Lower lobe of right lung (tissue), 2 donors: Measurements from ENCODE around the gene CMTM4. TPM values are rescaled to one million over a fixed set of nuclear protein-coding genes. Genes with fewer than 3 reads are reported as not detected.

Experiments
- ATAC-seq, 2 donors: fragments of 200-7000 bp; cut with Tn5 transposase; one replicate each; pipeline ENCODE4 v1.9.1; 2020 to 2022; ENCODE audit warnings: mild to moderate bottlenecking in 2 of 2, moderate library complexity in 2 of 2
- DNase-seq: peaks from one replicate; pipeline ENCODE4 v3.0.0-alpha.2; 2020
- H3K27ac ChIP-seq: fragments of 200-600 bp; one replicate; pipeline ENCODE4 v1.8.0; 2022
- H3K27me3 ChIP-seq: fragments of 200-600 bp; one replicate; pipeline ENCODE4 v1.8.0; 2022; ENCODE audit warnings: low read depth
- H3K36me3 ChIP-seq: fragments of 200-600 bp; one replicate; pipeline ENCODE4 v1.8.0; 2022; ENCODE audit warnings: mild to moderate bottlenecking
- H3K4me1 ChIP-seq: fragments of 200-600 bp; one replicate; pipeline ENCODE4 v1.8.0; 2022
- H3K4me3 ChIP-seq: fragments of 200-600 bp; one replicate; pipeline ENCODE4 v1.8.0; 2022; ENCODE audit warnings: mild to moderate bottlenecking
- H3K9me3 ChIP-seq: fragments of 200-600 bp; one replicate; pipeline ENCODE4 v1.8.0; 2022
- CTCF ChIP-seq: fragments of 200-600 bp; IDR thresholded peaks from one replicate; pipeline ENCODE4 v1.8.0; 2022; ENCODE audit warnings: antibody characterized with exemption, mild to moderate bottlenecking
- intact Hi-C: fragments of 100-400 bp; cut with DNase I; formaldehyde crosslinking; loops from one replicate; pipeline ENCODE4 v1.11.0; 2022
- total RNA-seq: library from RNA; stranded (reverse); fragmentation: NEBNext Ultra II Directional; extraction: Animal tissue kit (Norgen Biotek cat#: 25700); gene quantifications from one replicate; pipeline ENCODE4 v1.2.1, GENCODE V29; 2021
- donor health status: DM: no; HTN: yes; CAD: no; lungs with severe emphysema.

CMTM4 gene
- total RNA-seq, 1 donor from 2014 or later = 52.5 TPM

GRCh38 chr16:66699898-66700297 lies 3.4 kb upstream of the CMTM4 start:
- no peaks in the 10 kb centered on the region for H3K27me3 ChIP-seq
- no peak for TF ChIP-seq CTCF
- H3K4me1 ChIP-seq = peaks cover 19% of the 10 kb centered on the region
- H3K36me3 ChIP-seq = no peaks in the 10 kb centered on the region
- H3K9me3 ChIP-seq = no peaks in the 10 kb centered on the region
- intact Hi-C loops = no loop called here
- ATAC-seq (no peak), DNase-seq (no peak)
- H3K4me3 ChIP-seq = no peak overlapping the region
- no peak overlapping the region for H3K27ac ChIP-seq

GRCh38 chr16:66698046-66698445 lies 1.5 kb upstream of the CMTM4 start:
- Histone ChIP-seq H3K27me3 (no peaks in the 10 kb centered on the region), H3K4me3 (no peak overlapping the region), H3K9me3 (no peaks in the 10 kb centered on the region), H3K27ac (no peak overlapping the region), H3K4me1 (peaks cover 22% of the 10 kb centered on the region), H3K36me3 (no peaks in the 10 kb centered on the region)
- no peak for DNase-seq
- no peak for TF ChIP-seq CTCF
- intact Hi-C loops = no loop called here
- ATAC-seq = no peak

- Histone ChIP-seq H3K9me3 (no peaks in the 10 kb centered on the region), H3K27ac (peak overlapping the region; percentile 76), H3K36me3 (no peaks in the 10 kb centered on the region), H3K4me3 (peak overlapping the region; percentile 77), H3K4me1 (peaks cover 22% of the 10 kb centered on the region), H3K27me3 (no peaks in the 10 kb centered on the region)
- peak; percentile 77 for DNase-seq
- ATAC-seq = peak; percentile 67
- intact Hi-C loops = no loop called here
- no peak for TF ChIP-seq CTCF
These were observed 441 bp downstream of the CMTM4 start for GRCh38 chr16:66695935-66696668.

GRCh38 chr16:66695471-66695934 lies 1.0 kb downstream of the CMTM4 start:
- H3K36me3 ChIP-seq = no peaks in the 10 kb centered on the region
- intact Hi-C loops = no loop called here
- no peak for ATAC-seq

GRCh38 chr16:66693149-66693548 lies 3.4 kb downstream of the CMTM4 start:
- ATAC-seq = no peak
- no peak for TF ChIP-seq CTCF
- H3K27me3 ChIP-seq = no peaks in the 10 kb centered on the region
- H3K4me1 ChIP-seq = peaks cover 22% of the 10 kb centered on the region
- no peak for DNase-seq
- intact Hi-C loops = no loop called here
- no peak overlapping the region for H3K27ac ChIP-seq
- no peaks in the 10 kb centered on the region for H3K9me3 ChIP-seq
- H3K4me3 ChIP-seq = no peak overlapping the region
- no peaks in the 10 kb centered on the region for H3K36me3 ChIP-seq

More at GRCh38 chr16:66695471-66695934, 1.0 kb downstream of the CMTM4 start:
- DNase-seq = no peak
- Histone ChIP-seq H3K4me3 (peak overlapping the region; percentile 77), H3K9me3 (no peaks in the 10 kb centered on the region), H3K27me3 (no peaks in the 10 kb centered on the region), H3K27ac (peak overlapping the region; percentile 76), H3K4me1 (peaks cover 22% of the 10 kb centered on the region)
- TF ChIP-seq CTCF = no peak
